ENCODE data around the gene CDK5RAP2. TPM values are rescaled to one million over a fixed set of nuclear protein-coding genes. Genes with fewer than 3 reads are reported as not detected.
A peak's percentile ranks its signal among the peaks of the same experiment; 100 is the strongest.

Gene CDK5RAP2
- total RNA-seq, 1 experiment from 2014 or later = 56.4 TPM

DNA sequence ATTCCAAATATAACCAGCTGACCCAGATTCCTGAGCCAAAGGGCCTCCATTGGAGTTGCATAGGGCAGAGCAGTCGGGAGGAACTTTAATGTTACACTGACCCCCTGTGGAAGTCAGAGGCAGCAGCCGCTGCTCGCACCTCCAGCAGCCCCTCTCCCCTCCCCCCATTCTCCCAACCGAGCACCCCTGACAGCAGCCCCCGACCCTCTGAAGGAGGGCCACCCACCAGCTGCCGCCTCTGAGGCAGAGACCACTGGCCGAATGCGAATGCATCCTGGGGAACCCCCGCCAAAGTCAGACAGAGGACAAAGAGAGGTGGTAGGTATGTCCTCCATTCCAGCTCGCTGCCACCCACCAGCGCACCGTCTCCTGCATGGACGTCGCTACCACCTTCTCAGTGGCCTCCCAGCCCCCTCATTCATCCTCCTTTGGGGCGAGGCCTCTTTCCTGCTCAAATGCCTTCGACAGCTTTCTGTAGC lies 231.0 kb downstream of the CDK5RAP2 start:
- Histone ChIP-seq H3K4ac (ENCODE audit: low read depth, low read length) (no peak overlapping the region), H2BK12ac (ENCODE audit: insufficient read length, low read depth, low read length) (no peak overlapping the region), H2AFZ (ENCODE audit: low read length) (no peak overlapping the region), H3K27me3 (ENCODE audit: insufficient read depth, low read length) (no peaks in the 10 kb centered on the region), H3K23ac (ENCODE audit: insufficient read length, low read depth, low read length) (no peak overlapping the region), H3K9ac (ENCODE audit: extremely low read depth, insufficient read length, low read length) (no peak overlapping the region), H3K9me3 (ENCODE audit: control insufficient read depth, low read depth, low read length) (no peaks in the 10 kb centered on the region), H3K14ac (ENCODE audit: insufficient read depth, low read length) (no peak overlapping the region), H4K91ac (ENCODE audit: insufficient read length, low read depth, low read length) (no peak overlapping the region), H3K79me2 (ENCODE audit: insufficient read depth, low read length) (no peaks in the 10 kb centered on the region), H2AK5ac (ENCODE audit: insufficient read length, low read length) (no peak overlapping the region), H2BK5ac (ENCODE audit: insufficient read length, low read length) (no peak overlapping the region), H3T11ph (ENCODE audit: low read length) (no peak overlapping the region), H3K4me2 (ENCODE audit: insufficient read depth, insufficient read length, low read length) (no peak overlapping the region), H3K79me1 (ENCODE audit: insufficient read depth, low read depth, low read length, poor library complexity, severe bottlenecking) (no peaks in the 10 kb centered on the region), H3K23me2 (ENCODE audit: insufficient read length, low read depth, low read length, poor library complexity, severe bottlenecking) (no peaks in the 10 kb centered on the region), H4K20me1 (ENCODE audit: control insufficient read depth, insufficient read depth, insufficient read length) (no peaks in the 10 kb centered on the region), H3K27ac (ENCODE audit: insufficient read length, low read depth, low read length) (no peak overlapping the region), H3K56ac (ENCODE audit: insufficient read length, low read depth, low read length) (no peak overlapping the region), H2BK20ac (ENCODE audit: low read depth, low read length, poor library complexity, severe bottlenecking) (no peak overlapping the region), H2BK15ac (ENCODE audit: low read depth, low read length) (no peak overlapping the region), H4K8ac (replicated peaks; ENCODE audit: insufficient read length, low read depth, low read length) (no peak overlapping the region), H2BK120ac (ENCODE audit: low read depth, low read length, poor library complexity, severe bottlenecking) (no peak overlapping the region), H3K18ac (ENCODE audit: insufficient read length, low read depth, low read length) (no peak overlapping the region), H4K5ac (ENCODE audit: insufficient read length, low read depth, low read length) (no peak overlapping the region), H3K4me1 (ENCODE audit: insufficient read depth, low read length) (peaks cover 2% of the 10 kb centered on the region; the same call in 1 of the 2 replicates)
- TF ChIP-seq, protein P1, sequence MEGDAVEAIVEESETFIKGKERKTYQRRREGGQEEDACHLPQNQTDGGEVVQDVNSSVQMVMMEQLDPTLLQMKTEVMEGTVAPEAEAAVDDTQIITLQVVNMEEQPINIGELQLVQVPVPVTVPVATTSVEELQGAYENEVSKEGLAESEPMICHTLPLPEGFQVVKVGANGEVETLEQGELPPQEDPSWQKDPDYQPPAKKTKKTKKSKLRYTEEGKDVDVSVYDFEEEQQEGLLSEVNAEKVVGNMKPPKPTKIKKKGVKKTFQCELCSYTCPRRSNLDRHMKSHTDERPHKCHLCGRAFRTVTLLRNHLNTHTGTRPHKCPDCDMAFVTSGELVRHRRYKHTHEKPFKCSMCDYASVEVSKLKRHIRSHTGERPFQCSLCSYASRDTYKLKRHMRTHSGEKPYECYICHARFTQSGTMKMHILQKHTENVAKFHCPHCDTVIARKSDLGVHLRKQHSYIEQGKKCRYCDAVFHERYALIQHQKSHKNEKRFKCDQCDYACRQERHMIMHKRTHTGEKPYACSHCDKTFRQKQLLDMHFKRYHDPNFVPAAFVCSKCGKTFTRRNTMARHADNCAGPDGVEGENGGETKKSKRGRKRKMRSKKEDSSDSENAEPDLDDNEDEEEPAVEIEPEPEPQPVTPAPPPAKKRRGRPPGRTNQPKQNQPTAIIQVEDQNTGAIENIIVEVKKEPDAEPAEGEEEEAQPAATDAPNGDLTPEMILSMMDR (conservative IDR thresholded peaks at IDR 0.05) = peak; percentile 87
- peaks cover 3% of the 10 kb centered on the region for H3K27me3 Mint-ChIP-seq (ENCODE audit: low read depth)
- H3K36me3 Mint-ChIP-seq (ENCODE audit: insufficient read depth in 1 of 3, low read depth in 3 of 3) = no peaks in the 10 kb centered on the region
- peak overlapping the region in 1 of 2 experiments; percentile 45; a peak in 2 of 5 replicates for H3K4me3 Mint-ChIP-seq
- peaks cover 10 to 14% of the 10 kb centered on the region in 2 experiments for H3K4me1 Mint-ChIP-seq
- DNase-seq = peak; percentile 83
- peaks cover 0 to 2% of the 10 kb centered on the region in 2 experiments; a peak in 2 of 5 replicates for H3K9me3 Mint-ChIP-seq
- H3K27ac Mint-ChIP-seq = peak overlapping the region in 1 of 3 experiments; percentile 97; a peak in 2 of 7 replicates
- no CpG with 5 or more reads among the region's 16 CpGs for WGBS (ENCODE audit: extremely low coverage, insufficient read length, low lambda C conversion rate)

Data from H9 (cell line).